ENCODE data around the gene ADCYAP1R1.
"Not testable (repeated sequence)": the region's sequence is repeated elsewhere in the genome, so short reads cannot be mapped to it uniquely, and the experiment has no call there.

ADCYAP1R1 gene

GRCh38 chr7:31146030-31146429 lies 93.9 kb downstream of the ADCYAP1R1 start:
- DNase-seq, result no peak

GRCh38 chr7:31146538-31146937 lies 94.4 kb downstream of the ADCYAP1R1 start:
- no peak for DNase-seq

GRCh38 chr7:31151849-31152248 lies 99.7 kb downstream of the ADCYAP1R1 start:
- no peak for DNase-seq

GRCh38 chr7:31153318-31153717 lies 101.2 kb downstream of the ADCYAP1R1 start:
- not testable (repeated sequence) for DNase-seq

GRCh38 chr7:31160941-31161340 lies 108.8 kb downstream of the ADCYAP1R1 start:
- DNase-seq, result no peak

Measured in fibroblast of upper back skin (primary cell).